Breast epithelium (tissue), 3 donors: ENCODE measurements around the gene PTBP1.

Experiments used
- CTCF ChIP-seq, 3 donors: fragments of 450-650 bp; IDR thresholded peaks; one replicate each; pipeline ENCODE4 v1.5.1; 2016 to 2017; ENCODE audit warnings: antibody characterized with exemption in 3 of 3, mild to moderate bottlenecking in 3 of 3, moderate library complexity in 3 of 3
- POLR2A ChIP-seq: fragments of 450-650 bp; IDR thresholded peaks from one replicate; pipeline ENCODE4 v1.6.1; 2016; ENCODE audit warnings: antibody characterized with exemption, mild to moderate bottlenecking, moderate library complexity

- TF ChIP-seq CTCF (IDR thresholded peaks at IDR 0.05) (no peak), POLR2A (no peak)
Measured at GRCh38 chr19:815775-816499, 18.7 kb downstream of the PTBP1 start.
